Measurements from ENCODE around the gene MS4A4A.

The MS4A4A gene

GRCh38 chr11:60349990-60350389 is 69.5 kb downstream of the MS4A4A start:
- no peak for DNase-seq (ENCODE audit: low spot score)

GRCh38 chr11:60357771-60358170 is 77.3 kb downstream of the MS4A4A start:
- no peak for DNase-seq (ENCODE audit: low spot score)

Measured in COLO829 (cell line).